Left ventricle myocardium inferior (tissue), 1 donor: ENCODE measurements around the gene DAZAP1. TPM values are rescaled to one million over a fixed set of nuclear protein-coding genes. Genes with fewer than 3 reads are reported as not detected.

Source experiments
- DNase-seq: peaks from one replicate; pipeline ENCODE4 v3.0.0-alpha.2; 2020
- H3K27ac ChIP-seq: fragments of 200-600 bp; replicated peaks from 2 replicates; pipeline ENCODE4 v1.8.0; 2021
- H3K27me3 ChIP-seq: fragments of 200-600 bp; 2 replicates; pipeline ENCODE4 v1.8.0; 2021; ENCODE audit warnings: low read depth
- H3K36me3 ChIP-seq: fragments of 200-600 bp; 2 replicates; pipeline ENCODE4 v1.8.0; 2021
- H3K4me1 ChIP-seq: fragments of 200-600 bp; 2 replicates; pipeline ENCODE4 v1.8.0; 2021
- H3K4me3 ChIP-seq: fragments of 200-600 bp; 2 replicates; pipeline ENCODE4 v1.8.0; 2021; ENCODE audit warnings: mild to moderate bottlenecking, moderate library complexity
- H3K9me3 ChIP-seq: fragments of 200-600 bp; replicated peaks from 2 replicates; pipeline ENCODE4 v1.8.0; 2021
- intact Hi-C: fragments of 100-400 bp; cut with micrococcal nuclease; formaldehyde crosslinking; loops from one replicate; pipeline ENCODE4 v1.11.0; 2022
- total RNA-seq: library from RNA; stranded (reverse); fragmentation: NEBNext Ultra II Directional; extraction: Animal tissue kit (Norgen Biotek cat#: 25700); gene quantifications from one replicate; pipeline ENCODE4 v1.2.1, GENCODE V29; 2021
- TF ChIP-seq, protein P1 (sequence below): fragments of 200-600 bp; IDR thresholded peaks from 2 replicates; pipeline ENCODE4 v1.8.0; 2021; ENCODE audit warnings: antibody characterized with exemption, mild to moderate bottlenecking, borderline replicate concordance
- donor health status: DM: no; HTN: yes; CAD: no; lungs with severe emphysema.

The DAZAP1 gene
- total RNA-seq, 1 donor from 2014 or later = 81.8 TPM

DNA sequence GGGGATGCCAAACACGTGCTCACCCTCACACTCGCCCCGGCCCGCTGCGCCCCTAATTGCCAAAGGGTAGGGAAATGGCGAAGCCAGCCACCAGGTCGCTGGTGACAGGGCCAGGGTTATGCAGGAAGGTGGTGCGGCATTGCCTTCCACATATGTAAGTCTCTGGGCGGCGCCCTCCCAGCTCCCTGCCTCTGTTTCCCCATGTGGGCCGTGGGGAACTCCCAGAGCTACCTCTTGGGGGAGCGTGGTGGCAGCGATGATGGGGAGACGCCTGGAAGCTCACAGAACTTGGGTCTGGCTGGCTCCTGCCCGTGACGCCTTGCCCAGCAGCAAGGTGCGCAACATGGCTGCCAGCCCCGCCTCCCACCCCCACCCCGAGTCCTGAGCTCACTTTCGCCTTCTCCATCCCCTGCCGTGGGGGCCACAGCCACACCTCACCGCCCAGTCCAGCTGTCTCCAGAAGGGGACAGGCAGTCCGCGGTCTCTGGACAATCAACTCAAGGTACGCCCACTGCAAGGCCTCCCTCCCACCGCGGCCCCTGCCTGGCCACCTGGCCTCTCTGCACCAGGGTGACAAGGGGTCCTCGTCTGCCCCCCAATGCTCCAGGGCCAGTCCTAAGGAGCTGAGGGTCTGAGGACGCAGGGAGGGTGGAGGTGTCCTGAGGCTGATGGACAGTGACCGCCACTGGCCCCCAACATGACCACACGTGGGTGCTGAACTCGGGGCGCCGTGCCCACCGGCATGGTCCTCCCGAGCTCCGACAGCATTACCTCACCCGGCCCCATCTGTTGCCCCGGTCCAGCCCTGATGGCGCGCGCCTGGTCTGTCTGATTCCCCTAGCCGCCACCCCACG lies 65.1 kb downstream of the DAZAP1 start:
- H3K36me3 ChIP-seq = peaks cover 4% of the 10 kb centered on the region
- TF ChIP-seq, protein P1, sequence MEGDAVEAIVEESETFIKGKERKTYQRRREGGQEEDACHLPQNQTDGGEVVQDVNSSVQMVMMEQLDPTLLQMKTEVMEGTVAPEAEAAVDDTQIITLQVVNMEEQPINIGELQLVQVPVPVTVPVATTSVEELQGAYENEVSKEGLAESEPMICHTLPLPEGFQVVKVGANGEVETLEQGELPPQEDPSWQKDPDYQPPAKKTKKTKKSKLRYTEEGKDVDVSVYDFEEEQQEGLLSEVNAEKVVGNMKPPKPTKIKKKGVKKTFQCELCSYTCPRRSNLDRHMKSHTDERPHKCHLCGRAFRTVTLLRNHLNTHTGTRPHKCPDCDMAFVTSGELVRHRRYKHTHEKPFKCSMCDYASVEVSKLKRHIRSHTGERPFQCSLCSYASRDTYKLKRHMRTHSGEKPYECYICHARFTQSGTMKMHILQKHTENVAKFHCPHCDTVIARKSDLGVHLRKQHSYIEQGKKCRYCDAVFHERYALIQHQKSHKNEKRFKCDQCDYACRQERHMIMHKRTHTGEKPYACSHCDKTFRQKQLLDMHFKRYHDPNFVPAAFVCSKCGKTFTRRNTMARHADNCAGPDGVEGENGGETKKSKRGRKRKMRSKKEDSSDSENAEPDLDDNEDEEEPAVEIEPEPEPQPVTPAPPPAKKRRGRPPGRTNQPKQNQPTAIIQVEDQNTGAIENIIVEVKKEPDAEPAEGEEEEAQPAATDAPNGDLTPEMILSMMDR = no peak
- DNase-seq = no peak
- intact Hi-C loops = no loop called here
- H3K27ac ChIP-seq = no peak overlapping the region
- peaks cover 64% of the 10 kb centered on the region for H3K4me1 ChIP-seq
- H3K27me3 ChIP-seq = peaks cover 53% of the 10 kb centered on the region
- H3K4me3 ChIP-seq = no peak overlapping the region
- no peaks in the 10 kb centered on the region for H3K9me3 ChIP-seq

- intact Hi-C loops = no loop called here
- Histone ChIP-seq H3K27me3 (peaks cover 45% of the 10 kb centered on the region), H3K4me1 (peaks cover 64% of the 10 kb centered on the region)
Measured at GRCh38 chr19:1473085-1473851, 65.9 kb downstream of the DAZAP1 start.

GRCh38 chr19:1474011-1474764 lies 66.8 kb downstream of the DAZAP1 start:
- H3K4me3 ChIP-seq = no peak overlapping the region
- peak; percentile 46 for DNase-seq
- intact Hi-C loops = no loop called here
- TF ChIP-seq, protein P1 = no peak
- peak overlapping the region; percentile 60 for H3K27ac ChIP-seq
- H3K9me3 ChIP-seq = no peaks in the 10 kb centered on the region
- H3K4me1 ChIP-seq = peaks cover 62% of the 10 kb centered on the region
- peaks cover 37% of the 10 kb centered on the region for H3K27me3 ChIP-seq
- H3K36me3 ChIP-seq = peaks cover 4% of the 10 kb centered on the region

More at GRCh38 chr19:1473085-1473851, 65.9 kb downstream of the DAZAP1 start:
- DNase-seq = no peak
- H3K27ac ChIP-seq = peak overlapping the region; percentile 60
- H3K36me3 ChIP-seq = peaks cover 4% of the 10 kb centered on the region
- H3K9me3 ChIP-seq = no peaks in the 10 kb centered on the region
- no peak overlapping the region for H3K4me3 ChIP-seq
- TF ChIP-seq, protein P1 = no peak

DNA sequence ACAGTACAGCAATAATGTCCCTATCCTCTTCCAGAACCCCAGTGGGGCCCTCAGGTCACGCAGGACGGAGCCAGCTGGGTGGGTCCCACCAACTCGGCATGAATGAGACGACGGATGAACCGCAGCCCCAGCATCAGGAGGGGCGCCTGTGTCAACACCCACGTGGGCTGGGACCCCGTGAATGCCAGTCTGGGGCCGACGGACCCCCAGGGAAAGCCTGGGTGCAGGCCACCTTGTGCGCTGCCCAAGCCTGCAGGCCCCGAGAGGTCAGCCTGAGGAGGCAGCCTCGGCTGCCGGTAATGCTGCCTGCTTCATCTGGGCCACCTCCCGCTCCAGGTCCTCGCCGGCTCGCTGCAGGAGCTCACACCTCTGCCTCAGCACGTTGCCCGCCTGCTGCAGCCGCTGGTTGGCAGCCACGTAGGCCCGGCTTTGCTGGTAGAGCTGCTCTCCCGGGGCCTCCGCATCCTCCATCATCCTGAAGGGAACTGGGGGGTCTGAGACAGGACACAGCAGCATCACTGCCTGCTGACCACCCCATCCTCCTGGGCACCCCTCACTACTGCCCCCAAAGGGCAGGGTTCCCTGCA lies 67.5 kb downstream of the DAZAP1 start:
- Histone ChIP-seq H3K27me3 (peaks cover 32% of the 10 kb centered on the region), H3K4me3 (no peak overlapping the region), H3K36me3 (peaks cover 4% of the 10 kb centered on the region), H3K9me3 (no peaks in the 10 kb centered on the region), H3K27ac (peak overlapping the region; percentile 60), H3K4me1 (peaks cover 65% of the 10 kb centered on the region)
- TF ChIP-seq, protein P1 = no peak
- no peak for DNase-seq
- intact Hi-C loops = no loop called here
